SU-DHL-6 (cell line): ENCODE measurements around the gene LYVE1.

Experiments used
- H2AFZ ChIP-seq: fragments of 200-600 bp; sonication (generic); 2 replicates; pipeline ENCODE4 v1.6.1; 2014; ENCODE audit warnings: low read depth, mild to moderate bottlenecking, moderate library complexity, mixed read lengths, antibody characterized with exemption, low read length; ENCODE audit not compliant: severe bottlenecking
- H3F3A ChIP-seq: fragments of 200-600 bp; shearing (Covaris generic); 2 replicates; pipeline ENCODE4 v1.6.0; 2016; ENCODE audit warnings: antibody characterized with exemption, mild to moderate bottlenecking; ENCODE audit not compliant: insufficient read depth
- H3K27ac ChIP-seq: fragments of 200-600 bp; sonication (generic); 2 replicates; pipeline ENCODE4 v1.5.1; 2016; ENCODE audit warnings: low read depth, mild to moderate bottlenecking, low read length, moderate library complexity, mixed read lengths
- H3K27me3 ChIP-seq: fragments of 200-600 bp; sonication (generic), shearing (Covaris generic); 2 replicates; pipeline ENCODE4 v1.6.0; 2014; ENCODE audit warnings: mild to moderate bottlenecking, low read length
- H3K36me3 ChIP-seq: fragments of 200-600 bp; sonication (generic); 2 replicates; pipeline ENCODE4 v1.6.1; 2014; ENCODE audit warnings: mild to moderate bottlenecking, low read length, mixed read lengths
- H3K4me2 ChIP-seq: fragments of 300-600, 200-600 bp; shearing (Covaris generic), sonication (generic); 2 replicates; pipeline ENCODE4 v1.6.0; 2014; ENCODE audit warnings: low read length, low read depth, mild to moderate bottlenecking; ENCODE audit not compliant: poor library complexity, severe bottlenecking
- H3K4me3 ChIP-seq: fragments of 200-600 bp; sonication (generic); 2 replicates; pipeline ENCODE4 v1.5.1; 2014; ENCODE audit warnings: antibody characterized with exemption, low read length, mild to moderate bottlenecking, mixed read lengths; ENCODE audit not compliant: insufficient read depth, poor library complexity, severe bottlenecking
- H3K79me2 ChIP-seq: fragments of 200-600 bp; sonication (generic); 2 replicates; pipeline ENCODE4 v1.6.1; 2014; ENCODE audit warnings: mild to moderate bottlenecking, low read length, moderate library complexity; ENCODE audit not compliant: insufficient read depth
- H3K9ac ChIP-seq: fragments of 200-600 bp; sonication (generic); 2 replicates; pipeline ENCODE4 v1.7.0; 2014; ENCODE audit warnings: mild to moderate bottlenecking, low read length
- H3K9me2 ChIP-seq: fragments of 200-600 bp; sonication (generic); replicated peaks from 2 replicates; pipeline ENCODE4 v1.6.1; 2014; ENCODE audit warnings: low read length; ENCODE audit not compliant: insufficient read depth
- H3K9me3 ChIP-seq: fragments of 200-600 bp; sonication (generic); 2 replicates; pipeline ENCODE4 v1.6.1; 2014; ENCODE audit warnings: low read length, mixed read lengths; ENCODE audit not compliant: insufficient read depth
- H4K20me1 ChIP-seq: fragments of 200-600 bp; sonication (generic); 2 replicates; pipeline ENCODE4 v1.6.1; 2014; ENCODE audit warnings: low read depth, mild to moderate bottlenecking, antibody characterized with exemption, low read length, moderate library complexity, mixed read lengths
- EZH2phosphoT487 ChIP-seq: fragments of 200-600 bp; sonication (generic), shearing (Covaris generic); conservative IDR thresholded peaks from 2 replicates; pipeline ENCODE4 v1.6.1; 2018; ENCODE audit warnings: mild to moderate bottlenecking, antibody characterized with exemption, low read length, moderate library complexity, mixed read lengths
- TF ChIP-seq, protein P1 (sequence below): fragments of 200-600 bp; sonication (generic); IDR thresholded peaks from one replicate; pipeline ENCODE4 v1.5.1; 2017; ENCODE audit warnings: antibody characterized with exemption, mild to moderate bottlenecking, low read length, moderate library complexity; ENCODE audit not compliant: insufficient read depth, poor library complexity, severe bottlenecking

Gene LYVE1

DNA sequence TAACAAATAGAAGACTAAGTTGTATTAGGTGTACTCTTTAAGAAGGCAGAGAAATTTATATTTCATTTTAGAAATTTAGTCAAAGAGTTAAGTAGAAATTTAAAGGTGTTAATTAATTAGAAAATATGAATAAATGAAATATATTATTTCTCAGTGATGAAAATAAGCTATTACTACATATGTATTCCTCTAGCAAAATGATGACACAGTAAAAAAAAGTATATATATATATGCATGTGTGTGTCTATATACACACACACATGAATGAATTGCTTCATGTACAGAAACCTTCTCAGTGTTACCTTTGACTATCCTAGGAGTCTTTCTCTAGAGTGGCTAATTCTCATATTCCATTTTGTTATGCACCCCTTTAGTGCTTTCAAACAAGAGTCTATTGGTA, 35.1 kb downstream of the LYVE1 start:
- H3K79me2 ChIP-seq = no peaks in the 10 kb centered on the region
- H3K9me3 ChIP-seq = no peaks in the 10 kb centered on the region
- H3F3A ChIP-seq = no peaks in the 10 kb centered on the region
- H3K27ac ChIP-seq = no peak overlapping the region
- 0 out of 2 replicates have a peak, but pooled peaks cover 5% of the 10 kb centered on the region for H4K20me1 ChIP-seq
- TF ChIP-seq, protein P1, sequence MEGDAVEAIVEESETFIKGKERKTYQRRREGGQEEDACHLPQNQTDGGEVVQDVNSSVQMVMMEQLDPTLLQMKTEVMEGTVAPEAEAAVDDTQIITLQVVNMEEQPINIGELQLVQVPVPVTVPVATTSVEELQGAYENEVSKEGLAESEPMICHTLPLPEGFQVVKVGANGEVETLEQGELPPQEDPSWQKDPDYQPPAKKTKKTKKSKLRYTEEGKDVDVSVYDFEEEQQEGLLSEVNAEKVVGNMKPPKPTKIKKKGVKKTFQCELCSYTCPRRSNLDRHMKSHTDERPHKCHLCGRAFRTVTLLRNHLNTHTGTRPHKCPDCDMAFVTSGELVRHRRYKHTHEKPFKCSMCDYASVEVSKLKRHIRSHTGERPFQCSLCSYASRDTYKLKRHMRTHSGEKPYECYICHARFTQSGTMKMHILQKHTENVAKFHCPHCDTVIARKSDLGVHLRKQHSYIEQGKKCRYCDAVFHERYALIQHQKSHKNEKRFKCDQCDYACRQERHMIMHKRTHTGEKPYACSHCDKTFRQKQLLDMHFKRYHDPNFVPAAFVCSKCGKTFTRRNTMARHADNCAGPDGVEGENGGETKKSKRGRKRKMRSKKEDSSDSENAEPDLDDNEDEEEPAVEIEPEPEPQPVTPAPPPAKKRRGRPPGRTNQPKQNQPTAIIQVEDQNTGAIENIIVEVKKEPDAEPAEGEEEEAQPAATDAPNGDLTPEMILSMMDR = no peak
- TF ChIP-seq EZH2phosphoT487 = no peak
- no peak overlapping the region for H3K4me2 ChIP-seq
- no peak overlapping the region for H3K4me3 ChIP-seq
- peaks cover 4% of the 10 kb centered on the region; the same call in 1 of the 2 replicates for H3K36me3 ChIP-seq
- no peak overlapping the region for H3K9ac ChIP-seq
- no peak overlapping the region for H2AFZ ChIP-seq
- H3K27me3 ChIP-seq = no peaks in the 10 kb centered on the region
- no peaks in the 10 kb centered on the region for H3K9me2 ChIP-seq

DNA sequence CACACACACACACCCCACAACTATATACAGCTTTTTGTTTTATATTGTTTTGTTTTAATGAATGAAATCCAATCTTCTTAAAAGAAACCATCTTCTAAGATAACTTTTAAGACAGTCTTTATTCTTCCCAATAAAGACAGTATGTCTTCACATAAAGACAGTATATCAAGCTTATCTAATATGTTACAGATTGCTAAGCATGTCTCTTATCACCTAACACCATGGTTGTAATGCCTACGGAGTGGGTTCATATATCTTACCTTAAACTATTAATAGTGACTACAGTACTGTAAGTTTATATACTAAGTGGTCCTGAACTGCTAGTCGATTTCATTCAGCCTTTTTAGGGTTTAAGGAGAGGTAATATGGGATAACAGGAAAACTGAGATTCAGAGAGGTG, 35.9 kb downstream of the LYVE1 start:
- Histone ChIP-seq H3K9ac (no peak overlapping the region), H4K20me1 (0 out of 2 replicates have a peak, but pooled peaks cover 5% of the 10 kb centered on the region), H3K4me2 (no peak overlapping the region), H3K9me2 (no peaks in the 10 kb centered on the region), H3K9me3 (no peaks in the 10 kb centered on the region), H3K36me3 (peaks cover 7% of the 10 kb centered on the region; the same call in 1 of the 2 replicates), H3K79me2 (no peaks in the 10 kb centered on the region), H3K27ac (no peak overlapping the region), H3K4me3 (no peak overlapping the region), H3F3A (no peaks in the 10 kb centered on the region), H3K27me3 (no peaks in the 10 kb centered on the region), H2AFZ (no peak overlapping the region)
- TF ChIP-seq, protein P1 = no peak
- TF ChIP-seq EZH2phosphoT487 = no peak

DNA sequence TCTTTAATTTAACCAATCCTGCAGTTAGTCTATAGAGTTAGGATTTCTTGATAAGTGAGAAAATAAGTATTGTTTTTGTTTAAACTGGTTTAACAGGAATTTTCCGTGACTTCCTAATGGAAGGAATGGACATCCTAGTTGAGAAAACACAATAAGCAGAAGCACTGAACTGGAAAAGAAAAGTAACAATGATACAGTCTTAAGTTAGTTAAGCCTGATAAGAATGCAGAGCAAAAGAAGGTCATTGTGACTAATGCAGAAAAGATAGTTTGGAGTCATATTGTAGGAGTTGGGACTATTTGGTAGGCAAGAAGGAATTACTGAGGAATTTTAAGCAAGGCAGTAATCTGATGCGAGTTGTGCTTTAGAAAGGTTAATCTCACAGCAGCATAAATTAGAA, 39.2 kb downstream of the LYVE1 start:
- Histone ChIP-seq H3F3A (no peaks in the 10 kb centered on the region), H3K9me2 (no peaks in the 10 kb centered on the region), H3K4me3 (no peak overlapping the region), H3K27me3 (no peaks in the 10 kb centered on the region), H4K20me1 (0 out of 2 replicates have a peak, but pooled peaks cover 5% of the 10 kb centered on the region), H2AFZ (no peak overlapping the region), H3K9me3 (no peaks in the 10 kb centered on the region), H3K79me2 (no peaks in the 10 kb centered on the region), H3K27ac (no peak overlapping the region), H3K4me2 (no peak overlapping the region), H3K9ac (no peak overlapping the region), H3K36me3 (peaks cover 7% of the 10 kb centered on the region; the same call in 1 of the 2 replicates)
- TF ChIP-seq EZH2phosphoT487 = no peak
- TF ChIP-seq, protein P1 = no peak
